Measurements from ENCODE around the gene GUCY1B1. TPM values are rescaled to one million over a fixed set of nuclear protein-coding genes. Genes with fewer than 3 reads are reported as not detected.

GUCY1B1 gene
- total RNA-seq, 1 experiment from 2014 or later: 0.50 TPM

DNA sequence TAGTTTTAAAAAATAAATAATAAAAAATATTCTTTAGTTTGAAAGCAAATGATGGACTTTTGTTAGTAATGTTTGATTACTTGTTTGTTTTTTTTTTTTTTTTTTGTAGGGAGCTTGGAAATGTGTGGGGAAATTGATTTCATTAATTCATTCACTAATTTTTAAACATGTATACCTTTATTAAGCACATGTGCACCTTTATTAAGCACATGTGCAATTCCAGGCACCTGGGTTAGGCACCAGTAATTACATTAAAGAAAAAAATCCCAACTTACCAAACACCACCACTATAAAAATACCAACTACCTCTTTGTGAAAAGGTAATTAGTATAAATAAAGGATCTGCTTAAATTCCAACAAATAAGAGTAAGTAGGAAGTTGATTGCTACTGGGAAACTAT, 9.5 kb downstream of the GUCY1B1 start:
- no peak overlapping the region for H2BK5ac ChIP-seq (ENCODE audit: insufficient read length, low read length)
- no peaks in the 10 kb centered on the region for H3K79me1 ChIP-seq (ENCODE audit: insufficient read depth, low read depth, low read length, poor library complexity, severe bottlenecking)
- H2BK15ac ChIP-seq (ENCODE audit: low read depth, low read length): no peak overlapping the region
- H4K91ac ChIP-seq (ENCODE audit: insufficient read length, low read depth, low read length): no peak overlapping the region
- no peaks in the 10 kb centered on the region for H3K79me2 ChIP-seq (ENCODE audit: insufficient read depth, low read length)
- H3K27me3 ChIP-seq (ENCODE audit: insufficient read depth, low read length): no peaks in the 10 kb centered on the region
- H3T11ph ChIP-seq (ENCODE audit: low read length): no peak overlapping the region
- no peak overlapping the region for H2BK20ac ChIP-seq (ENCODE audit: low read depth, low read length, poor library complexity, severe bottlenecking)
- no peak overlapping the region for H4K5ac ChIP-seq (ENCODE audit: insufficient read length, low read depth, low read length)
- no peak overlapping the region for H3K18ac ChIP-seq (ENCODE audit: insufficient read length, low read depth, low read length)
- H3K23ac ChIP-seq (ENCODE audit: insufficient read length, low read depth, low read length): no peak overlapping the region
- H4K20me1 ChIP-seq (ENCODE audit: control insufficient read depth, insufficient read depth, insufficient read length): no peaks in the 10 kb centered on the region
- no peak overlapping the region for H2AFZ ChIP-seq (ENCODE audit: low read length)
- no peak overlapping the region for H3K4me3 Mint-ChIP-seq
- H3K56ac ChIP-seq (ENCODE audit: insufficient read length, low read depth, low read length): no peak overlapping the region
- no peak overlapping the region for H3K4me2 ChIP-seq (ENCODE audit: insufficient read depth, insufficient read length, low read length)
- no peak overlapping the region for H4K8ac ChIP-seq (replicated peaks; ENCODE audit: insufficient read length, low read depth, low read length)
- H3K9me3 ChIP-seq (ENCODE audit: control insufficient read depth, low read depth, low read length): no peaks in the 10 kb centered on the region
- H2BK12ac ChIP-seq (ENCODE audit: insufficient read length, low read depth, low read length): no peak overlapping the region
- no peaks in the 10 kb centered on the region for H3K36me3 Mint-ChIP-seq (ENCODE audit: insufficient read depth in 1 of 3, low read depth in 3 of 3)
- no peak for DNase-seq
- no peaks in the 10 kb centered on the region for H3K4me1 ChIP-seq (ENCODE audit: insufficient read depth, low read length)
- H3K14ac ChIP-seq (ENCODE audit: insufficient read depth, low read length): no peak overlapping the region
- H3K23me2 ChIP-seq (ENCODE audit: insufficient read length, low read depth, low read length, poor library complexity, severe bottlenecking): no peaks in the 10 kb centered on the region
- no peak overlapping the region for H3K4ac ChIP-seq (ENCODE audit: low read depth, low read length)
- H3K27ac Mint-ChIP-seq: no peak overlapping the region
- H3K27ac ChIP-seq (ENCODE audit: insufficient read length, low read depth, low read length): no peak overlapping the region
- no peak overlapping the region for H2BK120ac ChIP-seq (ENCODE audit: low read depth, low read length, poor library complexity, severe bottlenecking)
- no peak overlapping the region for H2AK5ac ChIP-seq (ENCODE audit: insufficient read length, low read length)
- peaks cover 0 to 6% of the 10 kb centered on the region in 2 experiments; a peak in 3 of 4 replicates for H3K4me1 Mint-ChIP-seq
- peaks cover 3% of the 10 kb centered on the region; the same call in 1 of the 2 replicates for H3K27me3 Mint-ChIP-seq (ENCODE audit: low read depth)
- TF ChIP-seq, protein P1, sequence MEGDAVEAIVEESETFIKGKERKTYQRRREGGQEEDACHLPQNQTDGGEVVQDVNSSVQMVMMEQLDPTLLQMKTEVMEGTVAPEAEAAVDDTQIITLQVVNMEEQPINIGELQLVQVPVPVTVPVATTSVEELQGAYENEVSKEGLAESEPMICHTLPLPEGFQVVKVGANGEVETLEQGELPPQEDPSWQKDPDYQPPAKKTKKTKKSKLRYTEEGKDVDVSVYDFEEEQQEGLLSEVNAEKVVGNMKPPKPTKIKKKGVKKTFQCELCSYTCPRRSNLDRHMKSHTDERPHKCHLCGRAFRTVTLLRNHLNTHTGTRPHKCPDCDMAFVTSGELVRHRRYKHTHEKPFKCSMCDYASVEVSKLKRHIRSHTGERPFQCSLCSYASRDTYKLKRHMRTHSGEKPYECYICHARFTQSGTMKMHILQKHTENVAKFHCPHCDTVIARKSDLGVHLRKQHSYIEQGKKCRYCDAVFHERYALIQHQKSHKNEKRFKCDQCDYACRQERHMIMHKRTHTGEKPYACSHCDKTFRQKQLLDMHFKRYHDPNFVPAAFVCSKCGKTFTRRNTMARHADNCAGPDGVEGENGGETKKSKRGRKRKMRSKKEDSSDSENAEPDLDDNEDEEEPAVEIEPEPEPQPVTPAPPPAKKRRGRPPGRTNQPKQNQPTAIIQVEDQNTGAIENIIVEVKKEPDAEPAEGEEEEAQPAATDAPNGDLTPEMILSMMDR (conservative IDR thresholded peaks at IDR 0.05): no peak
- H3K9me3 Mint-ChIP-seq: no peaks in the 10 kb centered on the region
- no peak overlapping the region for H3K9ac ChIP-seq (ENCODE audit: extremely low read depth, insufficient read length, low read length)

Data from H9 (cell line).